Measurements from ENCODE around the gene C2CD3. TPM values are rescaled to one million over a fixed set of nuclear protein-coding genes. Genes with fewer than 3 reads are reported as not detected.

Gene C2CD3
- total RNA-seq, 2 donors from 2014 or later: 12.2 to 31.6 TPM

GRCh38 chr11:74019104-74019738 is 151.6 kb downstream of the C2CD3 start:
- intact Hi-C loops (cut with DNase I): no loop called here
- Histone ChIP-seq H3K36me3 (replicated peaks in 1 of 2; ENCODE audit: insufficient read depth in 1 of 2, low read depth in 2 of 2) (no peaks in the 10 kb centered on the region), H3K27ac (peak overlapping the region; percentile 84 to 92 (median 87)), H3K4me1 (peaks cover 34% of the 10 kb centered on the region), H3K9me3 (no peaks in the 10 kb centered on the region), H3K27me3 (no peaks in the 10 kb centered on the region), H3K4me3 (no peak overlapping the region)
- TF ChIP-seq CTCF (IDR thresholded peaks at IDR 0.05) (no peak), POLR2A (IDR thresholded peaks at IDR 0.05) (no peak)
- ATAC-seq (peak; percentile 43), DNase-seq (peak; percentile 43 to 63 (median 52))
- WGBS, 2 donors: 8 to 20% methylated on average over 4 of the region's 4 CpGs

- 26 to 59% methylated on average over 5 to 9 of the region's 9 CpGs for WGBS, 2 donors
- intact Hi-C loops (cut with DNase I): no loop called here
- Histone ChIP-seq H3K36me3 (replicated peaks in 1 of 2; ENCODE audit: insufficient read depth in 1 of 2, low read depth in 2 of 2) (no peaks in the 10 kb centered on the region), H3K4me3 (no peak overlapping the region), H3K9me3 (no peaks in the 10 kb centered on the region), H3K27me3 (no peaks in the 10 kb centered on the region), H3K4me1 (peaks cover 30% of the 10 kb centered on the region), H3K27ac (peak overlapping the region; percentile 84 to 92 (median 87))
- TF ChIP-seq CTCF (IDR thresholded peaks at IDR 0.05) (peak in 1 of 7 experiments; percentile 11), POLR2A (IDR thresholded peaks at IDR 0.05) (peak in 2 of 3 donors; percentile 49 to 57)
- DNase-seq (peak; percentile 90 to 96 (median 95)), ATAC-seq (peak; percentile 96)
These were observed 152.3 kb downstream of the C2CD3 start for GRCh38 chr11:74018331-74019005.

GRCh38 chr11:74017631-74018030 is 153.2 kb downstream of the C2CD3 start:
- ATAC-seq (no peak), DNase-seq (no peak)
- Histone ChIP-seq H3K4me3 (no peak overlapping the region), H3K9me3 (no peaks in the 10 kb centered on the region), H3K27me3 (no peaks in the 10 kb centered on the region), H3K36me3 (replicated peaks in 1 of 2; ENCODE audit: insufficient read depth in 1 of 2, low read depth in 2 of 2) (no peaks in the 10 kb centered on the region), H3K4me1 (peaks cover 30% of the 10 kb centered on the region), H3K27ac (peak overlapping the region; percentile 84 to 92 (median 87))
- intact Hi-C loops (cut with DNase I): no loop called here
- 86 to 88% methylated on average over 3 of the region's 3 CpGs for WGBS, 2 donors
- no peak for TF ChIP-seq POLR2A (IDR thresholded peaks at IDR 0.05)
- no peak for TF ChIP-seq CTCF (IDR thresholded peaks at IDR 0.05)

- no peak overlapping the region for H3K27ac ChIP-seq
- no peaks in the 10 kb centered on the region for H3K9me3 ChIP-seq
- H3K27me3 ChIP-seq: no peaks in the 10 kb centered on the region
- intact Hi-C loops (cut with DNase I): no loop called here
- ATAC-seq: no peak
- DNase-seq: no peak
- WGBS, 2 donors: 78 to 90% methylated on average over 5 of the region's 5 CpGs
- no peak for TF ChIP-seq CTCF (IDR thresholded peaks at IDR 0.05)
- TF ChIP-seq POLR2A (IDR thresholded peaks at IDR 0.05): no peak
- H3K4me3 ChIP-seq: no peak overlapping the region
- no peaks in the 10 kb centered on the region for H3K36me3 ChIP-seq (replicated peaks in 1 of 2; ENCODE audit: insufficient read depth in 1 of 2, low read depth in 2 of 2)
- peaks cover 30% of the 10 kb centered on the region for H3K4me1 ChIP-seq
These were observed 154.7 kb downstream of the C2CD3 start for GRCh38 chr11:74015919-74016684.

Measured in body of pancreas (tissue), 4 donors.